Sigmoid colon (tissue), 4 donors: ENCODE results near the gene PRKN.

Experiments
- POLR2AphosphoS5 ChIP-seq, 4 donors: sonication (generic); formaldehyde crosslinking; IDR thresholded peaks; one replicate each; pipeline ENCODE4 v1.6.1; 2017; ENCODE audit warnings: antibody characterized with exemption in 4 of 4
- TF ChIP-seq, protein P1 (sequence below), 4 experiments: fragments of 450-650 bp in 3 of 4; fragments of 200-600 bp in 1 of 4; IDR thresholded peaks; one replicate each; pipeline ENCODE4 v1.5.1; 2016 to 2019; ENCODE audit warnings: antibody characterized with exemption in 4 of 4, mild to moderate bottlenecking in 3 of 4, moderate library complexity in 2 of 4

DNA sequence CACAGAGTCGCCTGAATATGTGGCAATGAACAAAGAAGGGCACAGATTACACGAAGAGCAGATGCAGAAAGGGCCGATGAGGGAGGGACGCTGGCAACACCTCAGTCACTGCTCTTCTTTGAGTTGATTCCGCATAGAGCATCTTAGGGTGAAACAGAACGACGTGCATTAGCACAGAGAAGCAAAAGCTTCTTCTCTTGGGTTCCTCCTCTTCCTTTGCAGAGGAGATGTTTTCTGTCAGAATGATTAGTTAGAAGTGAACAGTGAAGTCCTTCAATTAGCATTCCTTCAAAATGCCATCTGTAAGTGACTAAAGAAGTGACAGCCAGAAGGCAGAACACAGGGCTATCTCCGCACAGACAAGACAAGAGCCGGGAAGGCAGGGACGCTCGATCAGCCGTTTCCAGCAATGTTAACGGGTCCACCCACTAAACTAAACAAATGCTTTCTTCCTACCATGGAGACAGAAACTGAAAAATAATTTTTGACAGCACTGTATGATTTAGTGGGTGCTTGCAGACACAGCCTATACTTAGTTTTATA, 1233.9 kb downstream of the PRKN start:
- TF ChIP-seq POLR2AphosphoS5 (IDR thresholded peaks at IDR 0.05), result no peak
- TF ChIP-seq, protein P1, sequence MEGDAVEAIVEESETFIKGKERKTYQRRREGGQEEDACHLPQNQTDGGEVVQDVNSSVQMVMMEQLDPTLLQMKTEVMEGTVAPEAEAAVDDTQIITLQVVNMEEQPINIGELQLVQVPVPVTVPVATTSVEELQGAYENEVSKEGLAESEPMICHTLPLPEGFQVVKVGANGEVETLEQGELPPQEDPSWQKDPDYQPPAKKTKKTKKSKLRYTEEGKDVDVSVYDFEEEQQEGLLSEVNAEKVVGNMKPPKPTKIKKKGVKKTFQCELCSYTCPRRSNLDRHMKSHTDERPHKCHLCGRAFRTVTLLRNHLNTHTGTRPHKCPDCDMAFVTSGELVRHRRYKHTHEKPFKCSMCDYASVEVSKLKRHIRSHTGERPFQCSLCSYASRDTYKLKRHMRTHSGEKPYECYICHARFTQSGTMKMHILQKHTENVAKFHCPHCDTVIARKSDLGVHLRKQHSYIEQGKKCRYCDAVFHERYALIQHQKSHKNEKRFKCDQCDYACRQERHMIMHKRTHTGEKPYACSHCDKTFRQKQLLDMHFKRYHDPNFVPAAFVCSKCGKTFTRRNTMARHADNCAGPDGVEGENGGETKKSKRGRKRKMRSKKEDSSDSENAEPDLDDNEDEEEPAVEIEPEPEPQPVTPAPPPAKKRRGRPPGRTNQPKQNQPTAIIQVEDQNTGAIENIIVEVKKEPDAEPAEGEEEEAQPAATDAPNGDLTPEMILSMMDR (IDR thresholded peaks at IDR 0.05), result no peak
